GM23338 (cell line): ENCODE measurements around the gene SFXN5.

Experiments used
- EZH2phosphoT487 ChIP-seq: fragments of 200-600 bp; sonication (generic); IDR thresholded peaks from one replicate; pipeline ENCODE4 v1.8.1; 2018; ENCODE audit warnings: antibody characterized with exemption; ENCODE audit not compliant: unreplicated experiment
- JUNB ChIP-seq: IDR thresholded peaks from one replicate; pipeline ENCODE4 v1.6.1; 2016; ENCODE audit warnings: antibody characterized with exemption; ENCODE audit not compliant: unreplicated experiment
- TF ChIP-seq, protein P1 (sequence below), 2 experiments: fragments of 200-600 bp in 1 of 2; sonication (generic) in 1 of 2; conservative IDR thresholded peaks; 2 replicates each; pipeline versions ENCODE4 v1.5.1 to v1.6.1; 2016 to 2017; ENCODE audit warnings: antibody characterized with exemption in 2 of 2, low read depth in 2 of 2, mild to moderate bottlenecking in 2 of 2, moderate library complexity in 1 of 2

DNA sequence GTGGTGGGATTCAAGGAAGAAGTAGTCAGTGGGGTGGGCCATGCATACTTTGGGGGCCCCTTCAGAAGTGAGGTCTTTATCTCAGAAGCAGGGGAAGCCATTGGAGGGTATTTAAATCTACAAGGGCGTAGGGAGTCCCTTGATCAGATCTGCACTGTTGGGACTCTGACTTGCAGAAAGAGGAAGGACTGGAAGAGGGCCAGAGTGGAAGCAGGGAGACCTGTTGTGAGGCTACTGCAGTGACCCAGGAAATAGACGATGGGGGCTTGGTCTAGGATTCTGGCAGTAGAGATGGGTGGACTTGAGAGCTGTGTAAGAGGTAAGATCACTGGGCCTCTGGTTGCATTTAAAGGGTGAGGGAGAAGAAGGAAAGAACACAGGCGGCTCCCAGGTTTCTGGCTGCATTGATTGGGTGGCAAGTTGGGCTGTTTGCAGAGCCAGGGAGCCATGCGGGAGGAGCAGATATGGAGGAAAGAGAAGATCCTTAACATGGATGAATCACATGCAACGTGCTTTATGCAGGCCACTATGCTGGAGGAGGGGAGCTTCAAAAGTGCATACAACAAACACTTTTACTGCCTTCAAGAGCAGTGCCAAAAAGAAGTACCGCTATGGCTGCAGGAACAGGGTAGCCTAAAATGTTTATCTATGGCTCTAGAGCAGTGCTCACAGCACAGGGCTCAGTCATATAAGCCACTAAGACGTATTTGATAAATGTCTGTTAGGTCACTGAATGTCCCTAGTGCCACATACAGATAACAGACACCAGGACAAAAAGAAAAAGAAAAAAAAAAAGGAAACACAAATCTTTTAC is 2.3 kb downstream of the SFXN5 start:
- TF ChIP-seq, protein P1, sequence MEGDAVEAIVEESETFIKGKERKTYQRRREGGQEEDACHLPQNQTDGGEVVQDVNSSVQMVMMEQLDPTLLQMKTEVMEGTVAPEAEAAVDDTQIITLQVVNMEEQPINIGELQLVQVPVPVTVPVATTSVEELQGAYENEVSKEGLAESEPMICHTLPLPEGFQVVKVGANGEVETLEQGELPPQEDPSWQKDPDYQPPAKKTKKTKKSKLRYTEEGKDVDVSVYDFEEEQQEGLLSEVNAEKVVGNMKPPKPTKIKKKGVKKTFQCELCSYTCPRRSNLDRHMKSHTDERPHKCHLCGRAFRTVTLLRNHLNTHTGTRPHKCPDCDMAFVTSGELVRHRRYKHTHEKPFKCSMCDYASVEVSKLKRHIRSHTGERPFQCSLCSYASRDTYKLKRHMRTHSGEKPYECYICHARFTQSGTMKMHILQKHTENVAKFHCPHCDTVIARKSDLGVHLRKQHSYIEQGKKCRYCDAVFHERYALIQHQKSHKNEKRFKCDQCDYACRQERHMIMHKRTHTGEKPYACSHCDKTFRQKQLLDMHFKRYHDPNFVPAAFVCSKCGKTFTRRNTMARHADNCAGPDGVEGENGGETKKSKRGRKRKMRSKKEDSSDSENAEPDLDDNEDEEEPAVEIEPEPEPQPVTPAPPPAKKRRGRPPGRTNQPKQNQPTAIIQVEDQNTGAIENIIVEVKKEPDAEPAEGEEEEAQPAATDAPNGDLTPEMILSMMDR (conservative IDR thresholded peaks at IDR 0.05; ENCODE audit: low read depth in 2 of 2): no peak
- TF ChIP-seq JUNB (no peak), EZH2phosphoT487 (no peak)
